Measurements from ENCODE around the gene REG1B.
"Not testable (repeated sequence)": the region's sequence is repeated elsewhere in the genome, so short reads cannot be mapped to it uniquely, and the experiment has no call there.

The REG1B gene

GRCh38 chr2:79083597-79084251, 4.1 kb downstream of the REG1B start:
- no peak for DNase-seq

- no peak for DNase-seq
Observed at GRCh38 chr2:79082987-79083386, 4.8 kb downstream of the REG1B start.

GRCh38 chr2:79071078-79071477, 16.7 kb downstream of the REG1B start:
- no peak for DNase-seq

DNA sequence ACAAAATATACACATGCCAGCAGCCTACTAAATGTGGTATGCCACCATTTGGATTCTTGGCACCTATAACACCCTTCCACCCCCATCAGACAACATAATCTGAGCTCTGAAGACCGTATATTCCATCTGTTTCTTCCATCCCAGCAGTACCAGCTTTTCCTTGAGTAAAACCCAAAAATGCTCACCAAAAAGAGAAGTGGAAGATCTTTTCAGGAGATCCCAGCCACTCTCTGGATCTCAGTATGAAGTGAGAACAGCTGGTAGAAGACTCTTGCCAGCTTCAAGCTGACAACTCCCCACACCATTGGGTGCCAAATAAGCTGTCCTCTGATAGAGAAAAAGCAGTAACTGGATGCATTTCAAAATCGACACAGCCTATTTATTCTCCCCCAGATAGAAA, 22.6 kb downstream of the REG1B start:
- DNase-seq, result no peak

DNA sequence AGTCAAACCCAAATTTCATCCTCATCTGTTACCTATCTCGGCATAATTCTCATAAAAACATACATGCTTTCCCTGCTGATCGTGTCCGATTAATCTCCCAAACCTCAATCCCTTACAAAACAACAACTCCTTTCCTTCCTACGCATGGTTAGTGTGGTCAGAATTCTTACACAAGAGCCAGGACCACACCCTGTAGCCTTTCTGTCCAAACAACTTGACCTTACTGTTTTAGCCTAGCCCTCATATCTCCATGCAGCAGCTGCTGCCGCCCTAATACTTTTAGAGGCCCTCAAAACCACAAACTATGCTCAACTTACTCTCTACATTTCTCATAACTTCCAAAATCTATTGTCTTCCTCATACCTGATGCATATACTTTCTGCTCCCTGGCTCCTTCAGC, 33.0 kb downstream of the REG1B start:
- not testable (repeated sequence) for DNase-seq

GRCh38 chr2:79053486-79053885, 34.3 kb downstream of the REG1B start:
- DNase-seq, result not testable (repeated sequence)

DNA sequence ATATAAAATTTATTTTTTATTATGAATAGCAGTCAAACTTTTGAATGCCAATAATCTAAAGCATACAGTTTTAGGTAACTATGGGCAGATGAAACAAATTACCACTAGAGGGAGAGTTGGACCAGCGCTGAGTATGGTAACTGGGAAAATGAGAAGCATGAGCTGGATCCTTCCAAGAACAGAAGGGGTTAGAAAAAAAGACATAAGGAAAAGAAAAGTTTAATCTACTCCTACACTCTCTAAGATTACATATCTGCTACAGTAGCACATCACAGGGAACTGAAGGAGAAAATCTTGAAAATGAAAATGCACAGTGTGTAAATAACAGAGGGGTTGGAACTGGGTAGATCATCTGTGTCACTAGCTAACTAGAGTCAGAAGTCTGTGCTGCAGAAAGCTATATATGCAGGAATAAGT, 46.8 kb downstream of the REG1B start:
- DNase-seq, result peak; percentile 29

DNA sequence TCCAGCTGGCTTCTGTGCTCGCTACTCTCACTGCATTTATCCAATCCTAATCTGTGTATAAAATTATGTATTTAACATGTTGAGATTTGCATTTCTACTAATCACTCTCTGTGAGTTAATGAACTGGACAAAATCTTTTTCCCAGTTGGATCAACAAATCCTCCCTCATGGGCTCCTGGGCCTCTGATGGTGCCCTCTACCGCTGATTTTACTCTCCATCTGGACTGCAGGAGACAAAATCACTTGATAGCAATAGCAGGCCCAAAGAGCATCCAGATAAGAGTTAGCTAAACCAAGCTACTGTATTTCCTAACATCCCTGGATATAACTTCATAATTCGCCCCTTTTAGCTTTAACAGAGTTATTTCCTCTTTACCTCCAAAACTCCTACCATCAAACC, 47.8 kb downstream of the REG1B start:
- DNase-seq, result no peak

All from NCI-H69 (cell line).